Measurements from ENCODE around the gene MYO15A.

Gene MYO15A

GRCh38 chr17:18108401-18109312 is at the start of gene MYO15A:
Gene MYO15A (plus strand): TSS chr17:18108756. CDS start chr17:18118801, 10,045 bp downstream.
- 0 out of 3 replicates have a peak, but pooled peaks have one; percentile 10 for ATAC-seq (ENCODE audit: insufficient read depth, low read depth)
- Histone ChIP-seq H3K4me1 (ENCODE audit: insufficient read depth, low read length) (no peaks in the 10 kb centered on the region), H3K4me2 (ENCODE audit: insufficient read depth, low read length) (no peak within 1 kb of the TSS)

GRCh38 chr17:18059283-18059682 is 49.3 kb upstream of the MYO15A start:
- Histone ChIP-seq H3K4me3 (ENCODE audit: low read depth in 1 of 2, low read length in 2 of 2) (no peak overlapping the region), H3K27ac (ENCODE audit: low read length) (no peak overlapping the region), H3K79me2 (ENCODE audit: insufficient read depth, low read length) (no peaks in the 10 kb centered on the region), H3K27me3 (ENCODE audit: insufficient read depth, low read length, poor library complexity) (no peaks in the 10 kb centered on the region), H3K4me2 (ENCODE audit: insufficient read depth, low read length) (no peak overlapping the region), H3K9me3 (ENCODE audit: insufficient read depth, low read length, severe bottlenecking) (no peaks in the 10 kb centered on the region), H3K36me3 (ENCODE audit: insufficient read depth, low read length) (peaks cover 73% of the 10 kb centered on the region), H4K20me1 (ENCODE audit: insufficient read depth, low read length) (0 out of 2 replicates have a peak, but pooled peaks cover 2% of the 10 kb centered on the region), H3K4me1 (ENCODE audit: insufficient read depth, low read length) (no peaks in the 10 kb centered on the region), H3K9ac (ENCODE audit: low read depth, low read length) (no peak overlapping the region), H2AFZ (ENCODE audit: low read depth, low read length) (no peak overlapping the region)
- DNase-seq (no peak), ATAC-seq (ENCODE audit: insufficient read depth, low read depth) (no peak)
- TF ChIP-seq CTCF (IDR thresholded peaks at IDR 0.05; ENCODE audit: borderline replicate concordance, extremely low read depth, low read length, poor library complexity, severe bottlenecking) (no peak), EZH2 (IDR thresholded peaks at IDR 0.05; ENCODE audit: borderline replicate concordance, low read depth, low read length, severe bottlenecking) (no peak)

More at GRCh38 chr17:18108401-18109312, at the start of gene MYO15A:
- TF ChIP-seq CTCF (IDR thresholded peaks at IDR 0.05; ENCODE audit: borderline replicate concordance, extremely low read depth, low read length, poor library complexity, severe bottlenecking) (no peak), EZH2 (IDR thresholded peaks at IDR 0.05; ENCODE audit: borderline replicate concordance, low read depth, low read length, severe bottlenecking) (no peak)
- H3K36me3 ChIP-seq (ENCODE audit: insufficient read depth, low read length): peaks cover 34% of the 10 kb centered on the region
- H3K27ac ChIP-seq (ENCODE audit: low read length): no peak within 1 kb of the TSS
- H2AFZ ChIP-seq (ENCODE audit: low read depth, low read length): no peak within 1 kb of the TSS
- H3K9ac ChIP-seq (ENCODE audit: low read depth, low read length): no peak within 1 kb of the TSS
- no peaks in the 10 kb centered on the region for H4K20me1 ChIP-seq (ENCODE audit: insufficient read depth, low read length)
- no peaks in the 10 kb centered on the region for H3K27me3 ChIP-seq (ENCODE audit: insufficient read depth, low read length, poor library complexity)
- no peaks in the 10 kb centered on the region for H3K9me3 ChIP-seq (ENCODE audit: insufficient read depth, low read length, severe bottlenecking)
- no peaks in the 10 kb centered on the region for H3K79me2 ChIP-seq (ENCODE audit: insufficient read depth, low read length)
- no peak within 1 kb of the TSS for H3K4me3 ChIP-seq (ENCODE audit: low read depth in 1 of 2, low read length in 2 of 2)
- no peak for DNase-seq

GRCh38 chr17:18064053-18064452 is 44.5 kb upstream of the MYO15A start:
- no peak for ATAC-seq (ENCODE audit: insufficient read depth, low read depth)
- TF ChIP-seq EZH2 (IDR thresholded peaks at IDR 0.05; ENCODE audit: borderline replicate concordance, low read depth, low read length, severe bottlenecking) (no peak), CTCF (IDR thresholded peaks at IDR 0.05; ENCODE audit: borderline replicate concordance, extremely low read depth, low read length, poor library complexity, severe bottlenecking) (no peak)
- H3K27ac ChIP-seq (ENCODE audit: low read length): no peak overlapping the region

More at GRCh38 chr17:18064053-18064452, 44.5 kb upstream of the MYO15A start:
- H4K20me1 ChIP-seq (ENCODE audit: insufficient read depth, low read length): no peaks in the 10 kb centered on the region
- H3K4me3 ChIP-seq (ENCODE audit: low read depth in 1 of 2, low read length in 2 of 2): no peak overlapping the region
- no peak for DNase-seq
- peaks cover 71% of the 10 kb centered on the region for H3K36me3 ChIP-seq (ENCODE audit: insufficient read depth, low read length)
- H3K79me2 ChIP-seq (ENCODE audit: insufficient read depth, low read length): no peaks in the 10 kb centered on the region
- no peak overlapping the region for H2AFZ ChIP-seq (ENCODE audit: low read depth, low read length)
- H3K9ac ChIP-seq (ENCODE audit: low read depth, low read length): no peak overlapping the region
- no peaks in the 10 kb centered on the region for H3K4me1 ChIP-seq (ENCODE audit: insufficient read depth, low read length)
- H3K9me3 ChIP-seq (ENCODE audit: insufficient read depth, low read length, severe bottlenecking): no peaks in the 10 kb centered on the region
- no peaks in the 10 kb centered on the region for H3K27me3 ChIP-seq (ENCODE audit: insufficient read depth, low read length, poor library complexity)
- no peak overlapping the region for H3K4me2 ChIP-seq (ENCODE audit: insufficient read depth, low read length)
